NCI-H1417 treated with DMSO at 0.1 percent for 48 hours (cell line): ENCODE data around the gene KRTAP10-6.
"Not testable (repeated sequence)": the region's sequence is repeated elsewhere in the genome, so short reads cannot be mapped to it uniquely, and the experiment has no call there.

Experiments
- DNase-seq: peaks from one replicate; lab custom pipeline; 2025; lab: John Stamatoyannopoulos, UW

The KRTAP10-6 gene

GRCh38 chr21:44592446-44593311, at the start of gene KRTAP10-6:
KRTAP10-6 (minus strand) TSS chr21:44592505; CDS start chr21:44592484, 21 bp downstream.
- no peak for DNase-seq

- no peak for DNase-seq
These were observed 48.5 kb upstream of the KRTAP10-6 start for GRCh38 chr21:44640761-44641160.

- DNase-seq: no peak
These were observed 47.0 kb upstream of the KRTAP10-6 start for GRCh38 chr21:44639331-44639655.

- not testable (repeated sequence) for DNase-seq
These were observed 46.4 kb upstream of the KRTAP10-6 start for GRCh38 chr21:44638506-44639330.

- DNase-seq: not testable (repeated sequence)
These were observed 45.6 kb upstream of the KRTAP10-6 start for GRCh38 chr21:44637851-44638348.

- peak; percentile 29 for DNase-seq
These were observed 44.9 kb upstream of the KRTAP10-6 start, which contains the start of gene KRTAP10-10 for GRCh38 chr21:44637018-44637850. KRTAP10-10 (plus strand) TSS chr21:44637356; CDS start chr21:44637418, 62 bp downstream.

GRCh38 chr21:44636209-44637017, 44.1 kb upstream of the KRTAP10-6 start:
- DNase-seq: no peak

GRCh38 chr21:44632067-44632466, 39.8 kb upstream of the KRTAP10-6 start:
- DNase-seq: no peak

GRCh38 chr21:44630440-44630839, 38.1 kb upstream of the KRTAP10-6 start:
- no peak for DNase-seq

GRCh38 chr21:44628707-44629391, 36.5 kb upstream of the KRTAP10-6 start:
- DNase-seq: no peak

GRCh38 chr21:44627831-44628233, 35.5 kb upstream of the KRTAP10-6 start:
- DNase-seq: not testable (repeated sequence)

- DNase-seq: not testable (repeated sequence)
These were observed 35.0 kb upstream of the KRTAP10-6 start for GRCh38 chr21:44627181-44627822.

- no peak for DNase-seq
These were observed 34.4 kb upstream of the KRTAP10-6 start, which contains the start of gene KRTAP10-9 for GRCh38 chr21:44626673-44627143. KRTAP10-9 (plus strand) TSS chr21:44627093; CDS start chr21:44627172, 79 bp downstream.

GRCh38 chr21:44626262-44626661, 34.0 kb upstream of the KRTAP10-6 start:
- DNase-seq: no peak

- no peak for DNase-seq
These were observed 33.5 kb upstream of the KRTAP10-6 start for GRCh38 chr21:44625756-44626155.

- no peak for DNase-seq
These were observed 31.3 kb upstream of the KRTAP10-6 start for GRCh38 chr21:44623575-44623974.

GRCh38 chr21:44619886-44620285, 27.6 kb upstream of the KRTAP10-6 start:
- no peak for DNase-seq

GRCh38 chr21:44618909-44619308, 26.6 kb upstream of the KRTAP10-6 start:
- DNase-seq: no peak

- DNase-seq: no peak
These were observed 26.2 kb upstream of the KRTAP10-6 start for GRCh38 chr21:44618504-44618903.
